SK-N-SH (cell line): ENCODE data around the gene HNRNPA1. TPM values are rescaled to one million over a fixed set of nuclear protein-coding genes. Genes with fewer than 3 reads are reported as not detected.

Experiments used
- CTCF ChIA-PET: fragments of 300-600, 350-600 bp; formaldehyde crosslinking; extraction: SDS; loops from one replicate; lab custom pipeline; 2021; lab: Yijun Ruan, JAX
- POLR2A ChIA-PET: fragments of 350-600 bp; sonication (Branson Sonifier 250); formaldehyde crosslinking; extraction: SDS; loops from one replicate; lab custom pipeline; 2020; ENCODE audit warnings: antibody characterized with exemption, inconsistent platforms; lab: Yijun Ruan, JAX
- DNase-seq: peaks from one replicate; pipeline ENCODE4 v3.0.0; 2012
- H2AFZ ChIP-seq: fragments of 200-600 bp; sonication (generic); 2 replicates; pipeline ENCODE4 v1.8.1; 2016; ENCODE audit warnings: antibody characterized with exemption, mild to moderate bottlenecking, low read depth
- H3F3A ChIP-seq: fragments of 200-600 bp; sonication (generic); replicated peaks from 2 replicates; pipeline ENCODE3; 2016; ENCODE audit warnings: antibody characterized with exemption, mild to moderate bottlenecking; ENCODE audit not compliant: insufficient read depth
- H3K27ac ChIP-seq, 2 experiments: fragments of 200-500 bp in 1 of 2; fragments of 200-600 bp in 1 of 2; sonication (Bioruptor generic) in 1 of 2; sonication (generic), shearing (Covaris generic) in 1 of 2; 2 replicates each; pipeline versions ENCODE4 v1.5.1 to v1.6.1; 2014 to 2016; ENCODE audit warnings: low read depth in 2 of 2, inconsistent platforms in 1 of 2, low read length in 1 of 2, mild to moderate bottlenecking in 1 of 2, mixed read lengths in 1 of 2
- H3K27me3 ChIP-seq: fragments of 200-600 bp; sonication (generic), shearing (Covaris generic); 2 replicates; pipeline ENCODE4 v1.6.1; 2016; ENCODE audit warnings: mixed run types; ENCODE audit not compliant: insufficient read depth
- H3K36me3 ChIP-seq, 2 experiments: fragments of 200-500 bp in 1 of 2; fragments of 200-600 bp in 1 of 2; sonication (Bioruptor generic) in 1 of 2; sonication (generic) in 1 of 2; replicated peaks in 1 of 2; 2 replicates each; pipeline versions ENCODE3 to v1.5.1; 2014 to 2016; ENCODE audit warnings: low read length in 1 of 2, mild to moderate bottlenecking in 1 of 2; ENCODE audit not compliant: insufficient read depth in 2 of 2, control insufficient read depth in 1 of 2
- H3K4me1 ChIP-seq, 2 experiments: fragments of 200-500 bp in 1 of 2; fragments of 200-600 bp in 1 of 2; sonication (Bioruptor generic) in 1 of 2; sonication (generic), shearing (Covaris generic) in 1 of 2; 2 replicates each; pipeline versions ENCODE4 v1.5.1 to v1.6.1; 2014 to 2016; ENCODE audit warnings: low read depth in 1 of 2, low read length in 1 of 2, mixed run types in 1 of 2; ENCODE audit not compliant: insufficient read depth in 2 of 2, control insufficient read depth in 1 of 2
- H3K4me2 ChIP-seq: fragments of 200-600 bp; sonication (generic), shearing (Covaris generic); 2 replicates; pipeline ENCODE4 v1.6.1; 2017; ENCODE audit warnings: mixed run types
- H3K4me3 ChIP-seq, 2 experiments: fragments of 200-500 bp in 1 of 2; fragments of 200-600 bp in 1 of 2; sonication (Bioruptor generic) in 1 of 2; sonication (generic), shearing (Covaris generic) in 1 of 2; 2 replicates each; pipeline versions ENCODE4 v1.5.1 to v1.8.1; 2014 to 2016; ENCODE audit warnings: low read depth in 2 of 2, inconsistent platforms in 1 of 2, low read length in 1 of 2, mild to moderate bottlenecking in 1 of 2, mixed read lengths in 1 of 2, moderate library complexity in 1 of 2
- H3K79me2 ChIP-seq: fragments of 200-600 bp; sonication (generic); 2 replicates; pipeline ENCODE4 v1.8.1; 2017; ENCODE audit warnings: mild to moderate bottlenecking; ENCODE audit not compliant: insufficient read depth
- H3K9ac ChIP-seq: fragments of 200-600 bp; sonication (generic); 2 replicates; pipeline ENCODE4 v1.6.1; 2017; ENCODE audit warnings: mixed run types
- H3K9me2 ChIP-seq: fragments of 200-600 bp; sonication (generic); 2 replicates; pipeline ENCODE4 v1.6.1; 2017; ENCODE audit warnings: mixed run types
- H3K9me3 ChIP-seq: fragments of 200-600 bp; sonication (generic); 2 replicates; pipeline ENCODE4 v1.6.1; 2017; ENCODE audit warnings: mixed run types, mild to moderate bottlenecking, moderate library complexity
- H4K20me1 ChIP-seq: fragments of 200-600 bp; sonication (generic); 2 replicates; pipeline ENCODE4 v1.6.1; 2017; ENCODE audit warnings: mild to moderate bottlenecking, mixed run types; ENCODE audit not compliant: insufficient read depth
- ELF1 ChIP-seq: IDR thresholded peaks from 2 replicates; pipeline ENCODE4 v1.4.0; 2012
- EP300 ChIP-seq, 2 experiments: IDR thresholded peaks; 2 replicates each; pipeline versions ENCODE4 v1.4.0 to v1.6.1; 2012; ENCODE audit warnings: borderline replicate concordance in 1 of 2, low read depth in 1 of 2, low read length in 1 of 2
- FOXJ3 ChIP-seq: sonication (generic); formaldehyde crosslinking; IDR thresholded peaks from 2 replicates; pipeline ENCODE4 v1.5.1; 2020; ENCODE audit warnings: mild to moderate bottlenecking, missing genetic modification reagents
- IRF3 ChIP-seq: fragments of 150-350 bp; IDR thresholded peaks from 2 replicates; pipeline ENCODE4 v1.6.1; 2016; ENCODE audit warnings: mild to moderate bottlenecking, low read depth, low read length
- MAX ChIP-seq: IDR thresholded peaks from 2 replicates; pipeline ENCODE4 v1.4.0; 2012; ENCODE audit warnings: low read depth
- NFIC ChIP-seq: IDR thresholded peaks from 2 replicates; pipeline ENCODE4 v1.4.0; 2012; ENCODE audit warnings: borderline replicate concordance
- NRF1 ChIP-seq: IDR thresholded peaks from 2 replicates; pipeline ENCODE4 v1.6.1; 2012; ENCODE audit warnings: low read depth, mild to moderate bottlenecking, low read length
- RAD21 ChIP-seq: IDR thresholded peaks from 2 replicates; pipeline ENCODE4 v1.6.1; 2012; ENCODE audit warnings: mild to moderate bottlenecking, low read length
- RXRA ChIP-seq: IDR thresholded peaks from 2 replicates; pipeline ENCODE4 v1.4.0; 2012; ENCODE audit warnings: low read depth, mild to moderate bottlenecking, borderline replicate concordance
- SMC3 ChIP-seq: IDR thresholded peaks from 2 replicates; pipeline ENCODE4 v1.6.1; 2012; ENCODE audit warnings: low read depth, low read length, improper control_type of control experiment
- TEAD4 ChIP-seq: IDR thresholded peaks from 2 replicates; pipeline ENCODE4 v1.4.0; 2012; ENCODE audit warnings: mild to moderate bottlenecking, borderline replicate concordance; ENCODE audit not compliant: insufficient read depth
- USF1 ChIP-seq: IDR thresholded peaks from 2 replicates; pipeline ENCODE4 v1.4.0; 2012; ENCODE audit warnings: low read depth, borderline replicate concordance
- USF2 ChIP-seq: fragments of 150-350 bp; IDR thresholded peaks from 2 replicates; pipeline ENCODE4 v1.6.1; 2017; ENCODE audit warnings: antibody characterized with exemption, low read length, low read depth, borderline replicate concordance
- WGBS: methylation state at CpG from one replicate; pipeline ENCODE4 v1.1.6; 2017; ENCODE audit warnings: low lambda C conversion rate; 5-methylcytosine and 5-hydroxymethylcytosine counted together
- polyA plus RNA-seq, 3 experiments: library from polyadenylated mRNA; depleted of rRNA; stranded (reverse); fragments of >200 nt; gene quantifications; 2 replicates each; pipeline ENCODE4 v1.2.3, GENCODE V29; 2012

Gene HNRNPA1
- polyA plus RNA-seq, 1 of the 3 experiments (the other 2 are of a cell fraction), result 773 TPM

- Histone ChIP-seq H3K4me3 (no peak overlapping the region), H3K4me1 (peaks cover 0 to 9% of the 10 kb centered on the region in 2 experiments; a peak in 2 of 4 replicates), H3K9ac (no peak overlapping the region), H3K9me2 (no peaks in the 10 kb centered on the region), H3K79me2 (peaks cover 97% of the 10 kb centered on the region), H3K9me3 (no peaks in the 10 kb centered on the region), H3K36me3 (peaks cover 4 to 8% of the 10 kb centered on the region in 2 experiments), H3K27me3 (no peaks in the 10 kb centered on the region), H3F3A (peaks cover 2% of the 10 kb centered on the region), H3K4me2 (no peak overlapping the region), H4K20me1 (no peaks in the 10 kb centered on the region), H2AFZ (no peak overlapping the region)
- POLR2A ChIA-PET, result no interaction called here
- 95% methylated on average over 3 of the region's 3 CpGs for WGBS
- DNase-seq, result no peak
- TF ChIP-seq ELF1 (no peak), IRF3 (no peak)
- TF ChIP-seq, all 33 proteins: peak for 0
- H3K27ac ChIP-seq, result no peak overlapping the region
- CTCF ChIA-PET, result interaction anchor here (0.9 to 16.1 kb wide), 6 partner anchors 11 to 116 kb away, joined by 3 to 266 read pairs (median 4); no protein-coding TSS in a partner anchor
These were observed 49.9 kb downstream of the HNRNPA1 start for GRCh38 chr12:54330442-54330841.

- TF ChIP-seq USF1, result no peak
- Histone ChIP-seq H3K79me2 (peaks cover 91% of the 10 kb centered on the region), H3K27me3 (no peaks in the 10 kb centered on the region), H3K4me3 (no peak overlapping the region), H3K36me3 (peaks cover 4 to 8% of the 10 kb centered on the region in 2 experiments), H3F3A (no peaks in the 10 kb centered on the region), H3K9ac (no peak overlapping the region), H4K20me1 (0 out of 2 replicates have a peak, but pooled peaks cover 8% of the 10 kb centered on the region), H3K4me2 (no peak overlapping the region), H2AFZ (no peak overlapping the region), H3K9me3 (no peaks in the 10 kb centered on the region), H3K4me1 (peaks cover 0 to 6% of the 10 kb centered on the region in 2 experiments; a peak in 2 of 4 replicates), H3K27ac (no peak overlapping the region), H3K9me2 (no peaks in the 10 kb centered on the region)
- no peak for DNase-seq
- POLR2A ChIA-PET, result no interaction called here
- CTCF ChIA-PET, result interaction anchor here (0.9 to 16.1 kb wide), 5 partner anchors 28 to 111 kb away, joined by 4 to 266 read pairs (median 5); no protein-coding TSS in a partner anchor
- WGBS, result 77% methylated on average over 5 of the region's 5 CpGs
These were observed 50.9 kb downstream of the HNRNPA1 start for GRCh38 chr12:54331461-54331860.

DNA sequence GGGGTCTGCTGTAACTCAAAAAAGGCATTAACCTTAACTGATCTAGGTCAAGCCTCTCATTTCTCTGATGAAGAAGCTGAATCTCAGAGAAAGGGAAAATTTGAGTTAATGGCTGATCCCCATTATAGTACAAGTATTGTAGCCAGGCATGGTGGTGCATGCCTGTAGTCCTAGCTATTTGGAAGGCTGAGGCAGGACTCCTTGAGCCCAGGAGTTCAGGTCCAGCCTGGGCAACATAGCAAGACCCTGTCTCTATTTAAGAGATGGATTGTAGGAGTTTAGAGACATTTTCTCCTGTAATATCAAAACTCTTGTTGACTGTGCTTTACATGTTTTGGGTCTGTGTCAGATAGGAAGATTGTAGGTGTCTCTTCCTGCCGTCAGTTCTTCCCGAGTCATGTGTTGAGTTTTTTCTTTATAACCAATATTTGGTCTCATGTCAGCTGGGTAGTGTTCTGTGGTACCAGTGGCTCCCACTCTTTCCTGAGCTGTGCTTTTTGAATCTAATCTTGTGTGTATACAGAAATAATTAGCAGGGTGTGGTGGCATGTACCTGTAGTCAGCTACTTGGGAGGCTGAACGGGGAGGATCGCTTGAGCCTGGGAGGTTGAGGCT is 53.0 kb downstream of the HNRNPA1 start:
- TF ChIP-seq RXRA, result no peak
- no peak for TF ChIP-seq RAD21
- no peak for TF ChIP-seq SMC3
- no peak for TF ChIP-seq EP300 (IDR thresholded peaks at IDR 0.05; ENCODE audit: borderline replicate concordance in 1 of 2, low read depth in 1 of 2, low read length in 1 of 2)
- no peak for TF ChIP-seq TEAD4
- no peak for TF ChIP-seq USF1
- TF ChIP-seq FOXJ3, result no peak
- no peak for TF ChIP-seq USF2
- TF ChIP-seq NRF1, result no peak
- TF ChIP-seq NFIC, result no peak
- no peak for TF ChIP-seq MAX

More for the DNA sequence above, 53.0 kb downstream of the HNRNPA1 start:
- no peak overlapping the region for H3K9ac ChIP-seq
- H3K27me3 ChIP-seq, result no peaks in the 10 kb centered on the region
- peaks cover 19% of the 10 kb centered on the region for H4K20me1 ChIP-seq
- POLR2A ChIA-PET, result interaction anchor here (0.6 to 1.5 kb wide), 6 partner anchors 26 to 90 kb away, joined by 3 to 6 read pairs (median 3); partner anchors contain the start of genes CBX5 and HNRNPA1
- H3K36me3 ChIP-seq, result peaks cover 2 to 5% of the 10 kb centered on the region in 2 experiments
- CTCF ChIA-PET, result interaction anchor here (0.9 to 16.1 kb wide), 11 partner anchors 7 to 126 kb away, joined by 3 to 266 read pairs (median 6); partner anchors contain the start of genes COPZ1 and NFE2
- H3K79me2 ChIP-seq, result peaks cover 87% of the 10 kb centered on the region
- H3K27ac ChIP-seq, result no peak overlapping the region
- DNase-seq, result no peak
- no peak overlapping the region for H3K4me2 ChIP-seq
- H3K9me3 ChIP-seq, result no peaks in the 10 kb centered on the region
- no peak overlapping the region for H3K4me3 ChIP-seq
- no peaks in the 10 kb centered on the region for H3F3A ChIP-seq
- H3K9me2 ChIP-seq, result no peaks in the 10 kb centered on the region
- H3K4me1 ChIP-seq, result peaks cover 5% of the 10 kb centered on the region in 2 experiments; a peak in 2 of 4 replicates
- 96% methylated on average over 4 of the region's 4 CpGs for WGBS
- no peak overlapping the region for H2AFZ ChIP-seq
